ENCODE data around the gene GGCX. TPM values are rescaled to one million over a fixed set of nuclear protein-coding genes. Genes with fewer than 3 reads are reported as not detected.
A peak's percentile ranks its signal among the peaks of the same experiment; 100 is the strongest.

GGCX gene
- total RNA-seq, 6 donors from 2014 or later: 21.2 to 70.6 (median 38.0) TPM

DNA sequence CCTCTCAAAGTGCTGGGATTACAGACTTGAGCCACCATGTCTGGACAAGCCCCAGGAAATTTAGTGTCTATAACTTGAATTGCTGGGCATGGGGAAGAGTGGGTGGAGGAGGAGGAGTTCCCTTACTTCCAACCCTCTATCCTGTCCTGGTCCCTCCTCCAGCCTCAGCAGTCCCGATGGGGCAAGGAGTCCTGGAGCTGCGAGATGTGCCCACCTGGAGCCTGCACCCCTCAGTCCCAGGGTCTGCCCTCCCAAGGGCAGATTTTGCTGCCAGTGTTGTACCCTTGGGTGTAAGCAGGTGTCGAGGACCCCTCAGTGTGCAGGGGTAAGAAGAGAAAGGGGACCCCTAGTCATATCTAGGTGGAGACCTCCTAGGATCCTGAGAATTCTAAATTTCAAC is 18.9 kb upstream of the GGCX start:
- H3K9me3 ChIP-seq: no peaks in the 10 kb centered on the region
- H3K27me3 ChIP-seq: no peaks in the 10 kb centered on the region
- H3K4me1 ChIP-seq: peaks cover 64 to 89% (median 83%) of the 10 kb centered on the region in 4 donors
- no peak for DNase-seq
- H3K27ac ChIP-seq: peak overlapping the region; percentile 90 to 97 (median 96)
- H3K36me3 ChIP-seq: peaks cover 0 to 20% (median 10%) of the 10 kb centered on the region in 4 donors
- no peak for TF ChIP-seq POLR2A (IDR thresholded peaks at IDR 0.05)
- TF ChIP-seq CTCF (IDR thresholded peaks at IDR 0.05): no peak
- TF ChIP-seq EP300 (IDR thresholded peaks at IDR 0.05): no peak
- TF ChIP-seq POLR2AphosphoS5 (IDR thresholded peaks at IDR 0.05): no peak
- peak overlapping the region in 1 of 4 donors; percentile 60 for H3K4me3 ChIP-seq
- 71 to 90% methylated on average over 2 to 3 of the region's 3 CpGs for WGBS, 2 donors
- ATAC-seq (ENCODE audit: low FRiP score in 2 of 2): no peak

GRCh38 chr2:85579266-85579935 is 18.1 kb upstream of the GGCX start:
- no peaks in the 10 kb centered on the region for H3K27me3 ChIP-seq
- peaks cover 56 to 88% (median 76%) of the 10 kb centered on the region in 4 donors for H3K4me1 ChIP-seq
- H3K4me3 ChIP-seq: peak overlapping the region in 3 of 4 donors; percentile 49 to 60 (median 60)
- WGBS, 2 donors: 35% methylated on average over 3 to 6 of the region's 6 CpGs
- DNase-seq: peak in 1 of 2 donors; percentile 67
- no peak for TF ChIP-seq POLR2AphosphoS5 (IDR thresholded peaks at IDR 0.05)
- TF ChIP-seq POLR2A (IDR thresholded peaks at IDR 0.05): no peak
- TF ChIP-seq EP300 (IDR thresholded peaks at IDR 0.05): no peak
- no peak for TF ChIP-seq CTCF (IDR thresholded peaks at IDR 0.05)
- ATAC-seq (ENCODE audit: low FRiP score in 2 of 2): peak in 1 of 2 donors; percentile 36
- no peaks in the 10 kb centered on the region for H3K9me3 ChIP-seq
- H3K36me3 ChIP-seq: peaks cover 0 to 20% (median 10%) of the 10 kb centered on the region in 4 donors
- H3K27ac ChIP-seq: peak overlapping the region; percentile 90 to 97 (median 96)

DNA sequence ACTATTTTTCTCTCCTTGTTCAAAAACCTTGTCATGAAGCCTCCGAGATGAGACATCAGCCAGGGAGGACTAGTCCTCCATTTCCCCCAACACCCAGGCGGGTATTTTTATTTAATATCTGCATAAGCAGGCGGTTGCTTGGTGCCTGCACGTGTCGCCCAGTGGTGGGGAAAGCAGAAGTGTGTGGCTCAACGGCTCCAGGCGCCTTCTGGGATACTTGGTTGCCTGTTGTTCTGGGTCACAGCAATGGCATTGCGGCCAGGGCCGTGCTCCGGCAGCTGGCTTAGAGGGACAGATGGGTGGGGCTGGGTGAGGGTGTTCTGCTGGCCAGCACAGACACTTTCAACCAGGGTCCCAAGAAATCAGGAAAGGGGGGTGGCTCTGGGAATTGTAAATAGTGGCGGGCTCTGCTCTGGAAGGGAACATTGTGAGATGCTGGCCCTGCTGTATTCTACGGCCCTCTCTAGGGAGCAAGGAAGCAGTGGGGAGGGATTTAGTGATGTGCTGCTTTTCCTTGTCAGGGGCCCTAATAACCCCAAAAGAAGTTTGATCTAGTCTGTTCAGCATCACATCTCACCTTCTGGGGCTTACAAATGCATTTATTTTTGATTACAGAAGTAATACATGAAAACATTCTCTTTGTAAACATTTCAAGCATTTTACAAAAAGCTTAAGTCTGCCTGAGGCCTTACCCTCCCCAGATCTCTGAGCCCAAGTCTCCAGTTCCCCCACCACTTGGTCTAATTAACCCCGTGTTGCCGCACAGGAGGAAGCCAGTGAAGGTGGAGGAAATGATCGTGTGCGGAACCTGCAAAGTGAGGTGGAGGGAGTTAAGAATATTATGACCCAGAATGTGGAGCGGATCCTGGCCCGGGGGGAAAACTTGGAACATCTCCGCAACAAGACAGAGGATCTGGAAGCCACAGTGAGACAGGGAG is 17.2 kb upstream of the GGCX start:
- Histone ChIP-seq H3K36me3 (peaks cover 0 to 20% (median 10%) of the 10 kb centered on the region in 4 donors), H3K4me1 (peaks cover 48 to 81% (median 68%) of the 10 kb centered on the region in 4 donors), H3K4me3 (peak overlapping the region; percentile 5 to 60 (median 54)), H3K9me3 (no peaks in the 10 kb centered on the region), H3K27me3 (no peaks in the 10 kb centered on the region), H3K27ac (peak overlapping the region; percentile 90 to 97 (median 96))
- TF ChIP-seq EP300 (IDR thresholded peaks at IDR 0.05) (peak in 1 of 4 donors; percentile 17), POLR2A (IDR thresholded peaks at IDR 0.05) (peak in 2 of 4 donors; percentile 32 to 70), CTCF (IDR thresholded peaks at IDR 0.05) (no peak), POLR2AphosphoS5 (IDR thresholded peaks at IDR 0.05) (peak; percentile 63 to 77)
- peak; percentile 81 to 84 for ATAC-seq (ENCODE audit: low FRiP score in 2 of 2)
- peak; percentile 79 to 85 for DNase-seq
- WGBS, 2 donors: 11 to 24% methylated on average over 14 to 19 of the region's 19 CpGs

- peak within 1 kb of the TSS; percentile 5 to 60 (median 54) for H3K4me3 ChIP-seq
- H3K27me3 ChIP-seq: no peaks in the 10 kb centered on the region
- H3K27ac ChIP-seq: peak within 1 kb of the TSS; percentile 90 to 97 (median 96)
- DNase-seq (peak; percentile 75 to 93), ATAC-seq (ENCODE audit: low FRiP score in 2 of 2) (peak; percentile 80 to 88)
- peaks cover 0 to 15% (median 9%) of the 10 kb centered on the region in 4 donors for H3K36me3 ChIP-seq
- H3K9me3 ChIP-seq: no peaks in the 10 kb centered on the region
- peaks cover 41 to 72% (median 59%) of the 10 kb centered on the region in 4 donors for H3K4me1 ChIP-seq
- no peak for TF ChIP-seq EP300 (IDR thresholded peaks at IDR 0.05)
- TF ChIP-seq POLR2A (IDR thresholded peaks at IDR 0.05): peak in 2 of 4 donors; percentile 61 to 74
- peak in 1 of 2 donors; percentile 63 for TF ChIP-seq POLR2AphosphoS5 (IDR thresholded peaks at IDR 0.05)
- TF ChIP-seq CTCF (IDR thresholded peaks at IDR 0.05): no peak
- WGBS, 2 donors: 5 to 7% methylated on average over 17 to 19 of the region's 19 CpGs
These were observed 16.3 kb upstream of the GGCX start, which contains the start of gene VAMP8 for GRCh38 chr2:85577386-85578242. VAMP8 (plus strand) TSS chr2:85577586; CDS start chr2:85577647, 61 bp downstream.
